HFFc6 (cell line): ENCODE results near the gene GRIK5. TPM values are rescaled to one million over a fixed set of nuclear protein-coding genes. Genes with fewer than 3 reads are reported as not detected.
"Not testable (repeated sequence)": the region's sequence is repeated elsewhere in the genome, so short reads cannot be mapped to it uniquely, and the experiment has no call there.

Experiments used
- DNase-seq: peaks from one replicate; pipeline ENCODE4 v3.0.0-alpha.2; 2018
- H3K27ac Mint-ChIP-seq: 2 replicates; pipeline ENCODE4 v1.8.0; 2020; ENCODE audit warnings: mild to moderate bottlenecking, mixed read lengths
- H3K27me3 Mint-ChIP-seq: 2 replicates; pipeline ENCODE4 v1.8.0; 2021; ENCODE audit warnings: mild to moderate bottlenecking, moderate library complexity, mixed read lengths; ENCODE audit not compliant: insufficient read depth
- H3K36me3 Mint-ChIP-seq: 2 replicates; pipeline ENCODE4 v1.8.0; 2021; ENCODE audit warnings: low read depth, mixed read lengths
- H3K4me1 Mint-ChIP-seq: 2 replicates; pipeline ENCODE4 v1.8.0; 2020; ENCODE audit warnings: low read depth, mixed read lengths
- H3K4me3 Mint-ChIP-seq: 2 replicates; pipeline ENCODE4 v1.8.0; 2020; ENCODE audit warnings: mild to moderate bottlenecking, moderate library complexity, mixed read lengths
- H3K9me3 Mint-ChIP-seq: 2 replicates; pipeline ENCODE4 v1.8.0; 2020; ENCODE audit warnings: mild to moderate bottlenecking, mixed read lengths
- total RNA-seq, 6 experiments: library from RNA; stranded (reverse); fragmentation: NEBNext Ultra II Directional; extraction: Animal tissue kit (Norgen Biotek cat#: 25700); gene quantifications; 2 replicates in 1 of 6; 3 replicates in 5 of 6; pipeline ENCODE4 v1.2.3, GENCODE V29; 2021
- TF ChIP-seq, protein P1 (sequence below): fragments of 200-600 bp; sonication (generic); IDR thresholded peaks from 2 replicates; pipeline ENCODE4 v1.5.0; 2021; ENCODE audit warnings: antibody characterized with exemption, mild to moderate bottlenecking

GRIK5 gene
- total RNA-seq, 6 experiments from 2014 or later: 0.07 to 0.19 (median 0.13) TPM; not detected in 1

GRCh38 chr19:42109896-42110295 lies 39.9 kb upstream of the GRIK5 start:
- Mint-ChIP-seq H3K27ac (no peak overlapping the region), H3K4me1 (peaks cover 60% of the 10 kb centered on the region), H3K36me3 (peaks cover 6% of the 10 kb centered on the region), H3K9me3 (no peaks in the 10 kb centered on the region), H3K4me3 (no peak overlapping the region), H3K27me3 (peaks cover 4% of the 10 kb centered on the region)
- DNase-seq: no peak
- TF ChIP-seq, protein P1, sequence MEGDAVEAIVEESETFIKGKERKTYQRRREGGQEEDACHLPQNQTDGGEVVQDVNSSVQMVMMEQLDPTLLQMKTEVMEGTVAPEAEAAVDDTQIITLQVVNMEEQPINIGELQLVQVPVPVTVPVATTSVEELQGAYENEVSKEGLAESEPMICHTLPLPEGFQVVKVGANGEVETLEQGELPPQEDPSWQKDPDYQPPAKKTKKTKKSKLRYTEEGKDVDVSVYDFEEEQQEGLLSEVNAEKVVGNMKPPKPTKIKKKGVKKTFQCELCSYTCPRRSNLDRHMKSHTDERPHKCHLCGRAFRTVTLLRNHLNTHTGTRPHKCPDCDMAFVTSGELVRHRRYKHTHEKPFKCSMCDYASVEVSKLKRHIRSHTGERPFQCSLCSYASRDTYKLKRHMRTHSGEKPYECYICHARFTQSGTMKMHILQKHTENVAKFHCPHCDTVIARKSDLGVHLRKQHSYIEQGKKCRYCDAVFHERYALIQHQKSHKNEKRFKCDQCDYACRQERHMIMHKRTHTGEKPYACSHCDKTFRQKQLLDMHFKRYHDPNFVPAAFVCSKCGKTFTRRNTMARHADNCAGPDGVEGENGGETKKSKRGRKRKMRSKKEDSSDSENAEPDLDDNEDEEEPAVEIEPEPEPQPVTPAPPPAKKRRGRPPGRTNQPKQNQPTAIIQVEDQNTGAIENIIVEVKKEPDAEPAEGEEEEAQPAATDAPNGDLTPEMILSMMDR: no peak

DNA sequence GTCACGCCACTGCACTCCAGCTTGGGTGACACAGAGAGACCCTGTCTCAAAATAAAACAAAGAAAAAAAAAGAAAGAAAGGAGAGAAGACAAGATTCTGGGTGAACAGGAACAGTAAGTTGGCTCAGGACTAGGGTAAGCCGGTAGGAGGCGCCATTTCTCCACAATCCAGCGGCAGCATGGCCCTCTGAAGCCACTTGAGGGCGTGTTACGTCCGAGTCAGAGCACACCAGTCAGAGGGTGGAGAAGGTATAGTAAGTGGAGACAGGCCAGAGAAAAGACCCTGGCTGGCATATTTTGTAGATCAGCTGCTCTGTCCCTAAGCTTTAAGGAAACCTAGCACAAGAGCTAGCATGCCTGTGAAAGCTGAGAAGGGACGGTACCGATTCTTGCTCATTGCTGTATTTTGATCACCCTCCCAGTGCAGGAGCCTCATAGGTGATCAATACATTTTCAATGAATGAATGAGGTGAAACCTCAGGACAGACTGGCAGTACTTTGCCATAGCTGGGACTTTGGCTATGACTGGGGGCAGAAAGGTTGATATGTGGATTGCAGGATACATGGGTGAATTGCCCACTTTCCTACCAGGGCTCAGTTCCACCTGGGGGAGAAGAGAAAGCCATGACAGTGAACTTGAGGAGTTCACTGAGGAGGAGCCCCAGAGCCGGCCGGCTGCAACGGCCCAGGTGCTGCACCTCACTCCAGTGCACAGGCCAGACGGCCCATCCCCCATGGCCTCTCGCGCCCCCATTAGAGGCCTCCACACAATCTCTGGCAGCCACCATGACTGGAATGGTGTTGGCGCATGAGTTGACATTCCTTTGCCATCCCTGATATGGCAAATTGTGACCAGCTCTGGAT lies 38.8 kb upstream of the GRIK5 start:
- H3K9me3 Mint-ChIP-seq: no peaks in the 10 kb centered on the region
- 0 out of 2 replicates have a peak overlapping the region, but pooled peaks have one; percentile 18 for H3K4me3 Mint-ChIP-seq
- peak overlapping the region; percentile 71 for H3K27ac Mint-ChIP-seq
- H3K27me3 Mint-ChIP-seq: peaks cover 4% of the 10 kb centered on the region
- H3K4me1 Mint-ChIP-seq: peaks cover 49% of the 10 kb centered on the region
- peak; percentile 81 for DNase-seq
- H3K36me3 Mint-ChIP-seq: peaks cover 6% of the 10 kb centered on the region
- TF ChIP-seq, protein P1: peak; percentile 100

DNA sequence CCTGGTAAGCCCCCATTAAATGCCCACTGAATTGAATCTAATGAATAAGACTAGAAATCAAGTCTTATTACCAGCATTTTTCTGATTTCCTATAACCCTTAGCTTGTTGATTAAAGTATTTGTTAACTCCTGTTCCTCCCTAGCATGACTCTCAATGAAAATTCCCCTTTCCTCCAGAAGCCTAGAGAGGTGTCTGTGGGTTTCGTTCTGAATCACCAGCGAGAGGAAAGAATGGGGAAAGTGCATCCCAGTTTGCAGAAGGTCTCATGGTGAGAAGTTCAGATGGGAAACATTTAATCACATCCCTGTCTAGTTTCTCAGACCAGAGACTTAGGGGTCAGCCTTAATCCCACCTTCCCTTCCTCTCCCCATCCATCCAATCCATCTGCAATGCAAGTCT lies 35.4 kb upstream of the GRIK5 start:
- H3K27me3 Mint-ChIP-seq: no peaks in the 10 kb centered on the region; the same call in 1 of the 2 replicates
- H3K4me1 Mint-ChIP-seq: peaks cover 24% of the 10 kb centered on the region
- no peak for DNase-seq
- H3K27ac Mint-ChIP-seq: no peak overlapping the region
- no peaks in the 10 kb centered on the region for H3K9me3 Mint-ChIP-seq
- TF ChIP-seq, protein P1: no peak
- H3K36me3 Mint-ChIP-seq: no peaks in the 10 kb centered on the region
- no peak overlapping the region for H3K4me3 Mint-ChIP-seq

DNA sequence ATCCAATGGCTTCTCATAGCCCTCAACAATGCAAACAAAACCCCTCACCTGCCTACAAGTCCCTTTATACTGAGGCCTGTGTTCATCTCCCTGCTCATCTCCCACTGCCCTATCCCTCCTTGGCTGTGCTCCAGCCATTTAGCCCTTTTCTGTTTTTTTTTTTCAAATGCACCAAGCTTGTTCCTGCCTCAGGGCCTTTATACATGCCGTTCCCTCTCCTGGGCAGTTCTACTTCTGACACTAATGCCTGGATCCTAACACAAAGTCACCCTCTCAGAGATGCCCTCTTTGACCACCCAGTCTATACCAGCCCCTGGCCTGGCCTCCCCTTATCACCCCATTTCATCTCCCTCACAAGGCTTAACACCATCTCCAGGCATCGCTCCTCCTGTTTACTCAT lies 32.9 kb upstream of the GRIK5 start:
- H3K27me3 Mint-ChIP-seq: no peaks in the 10 kb centered on the region; the same call in 1 of the 2 replicates
- H3K9me3 Mint-ChIP-seq: no peaks in the 10 kb centered on the region
- DNase-seq: no peak

GRCh38 chr19:42100241-42100640 lies 30.2 kb upstream of the GRIK5 start:
- DNase-seq, H3K4me1 Mint-ChIP-seq, H3K36me3 Mint-ChIP-seq, H3K27ac Mint-ChIP-seq, H3K27me3 Mint-ChIP-seq, H3K9me3 Mint-ChIP-seq, H3K4me3 Mint-ChIP-seq: not testable (repeated sequence)

More for the DNA sequence above, 32.9 kb upstream of the GRIK5 start:
- TF ChIP-seq, protein P1: no peak
- Mint-ChIP-seq H3K4me1 (peaks cover 8% of the 10 kb centered on the region), H3K4me3 (no peak overlapping the region), H3K27ac (no peak overlapping the region; the same call in 1 of the 2 replicates), H3K36me3 (no peaks in the 10 kb centered on the region; the same call in 1 of the 2 replicates)

- Mint-ChIP-seq H3K4me1 (peaks cover 8% of the 10 kb centered on the region), H3K9me3 (no peaks in the 10 kb centered on the region), H3K27ac (no peak overlapping the region), H3K4me3 (no peak overlapping the region), H3K36me3 (peaks cover 6% of the 10 kb centered on the region), H3K27me3 (no peaks in the 10 kb centered on the region; the same call in 1 of the 2 replicates)
- TF ChIP-seq, protein P1: no peak
- no peak for DNase-seq
These were observed 29.4 kb upstream of the GRIK5 start for GRCh38 chr19:42099336-42099925.
